ENCODE data around the gene WDR90. TPM values are rescaled to one million over a fixed set of nuclear protein-coding genes. Genes with fewer than 3 reads are reported as not detected.

Gene WDR90
- total RNA-seq, 4 donors from 2014 or later, result 29.8 to 154 (median 73.6) TPM

DNA sequence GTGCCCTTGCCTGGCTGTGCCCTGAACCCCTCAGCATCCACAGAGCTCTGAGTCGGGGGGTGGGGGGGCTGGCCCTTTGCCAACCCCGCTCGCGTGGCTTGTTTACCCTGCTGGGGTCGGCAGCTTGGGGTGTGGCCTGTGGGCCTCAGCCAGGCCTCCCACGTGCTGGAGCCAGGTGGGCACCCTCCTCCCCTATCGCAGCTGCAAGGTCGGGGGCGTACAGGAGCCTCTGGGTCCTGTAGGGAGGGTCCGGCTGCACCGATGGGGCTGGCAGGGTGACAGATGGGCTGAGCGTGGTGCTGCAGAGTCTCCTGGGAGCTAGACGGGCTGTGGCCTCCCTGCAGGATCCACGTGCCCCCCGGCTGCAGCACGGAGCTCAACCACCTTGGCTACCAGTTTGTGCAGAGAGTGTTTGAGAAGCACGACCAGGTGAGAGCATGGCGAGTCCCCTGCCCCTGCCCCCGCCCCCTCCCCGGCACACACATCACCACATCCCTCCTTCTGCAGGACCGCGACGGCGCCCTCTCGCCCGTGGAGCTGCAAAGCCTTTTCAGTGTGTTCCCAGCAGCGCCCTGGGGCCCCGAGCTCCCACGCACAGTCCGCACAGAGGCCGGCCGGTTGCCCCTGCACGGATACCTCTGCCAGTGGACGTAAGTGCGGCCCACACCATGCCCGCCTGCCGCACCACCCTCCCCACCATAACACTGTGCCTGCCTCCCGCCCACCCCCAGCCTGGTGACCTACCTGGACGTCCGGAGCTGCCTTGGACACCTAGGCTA lies 22.4 kb downstream of the WDR90 start:
- no peak overlapping the region for H3K27ac ChIP-seq
- H3K4me3 ChIP-seq, result no peak overlapping the region
- H3K9me3 ChIP-seq, result no peaks in the 10 kb centered on the region
- no peak for TF ChIP-seq POLR2A (IDR thresholded peaks at IDR 0.05)
- TF ChIP-seq, protein P1, sequence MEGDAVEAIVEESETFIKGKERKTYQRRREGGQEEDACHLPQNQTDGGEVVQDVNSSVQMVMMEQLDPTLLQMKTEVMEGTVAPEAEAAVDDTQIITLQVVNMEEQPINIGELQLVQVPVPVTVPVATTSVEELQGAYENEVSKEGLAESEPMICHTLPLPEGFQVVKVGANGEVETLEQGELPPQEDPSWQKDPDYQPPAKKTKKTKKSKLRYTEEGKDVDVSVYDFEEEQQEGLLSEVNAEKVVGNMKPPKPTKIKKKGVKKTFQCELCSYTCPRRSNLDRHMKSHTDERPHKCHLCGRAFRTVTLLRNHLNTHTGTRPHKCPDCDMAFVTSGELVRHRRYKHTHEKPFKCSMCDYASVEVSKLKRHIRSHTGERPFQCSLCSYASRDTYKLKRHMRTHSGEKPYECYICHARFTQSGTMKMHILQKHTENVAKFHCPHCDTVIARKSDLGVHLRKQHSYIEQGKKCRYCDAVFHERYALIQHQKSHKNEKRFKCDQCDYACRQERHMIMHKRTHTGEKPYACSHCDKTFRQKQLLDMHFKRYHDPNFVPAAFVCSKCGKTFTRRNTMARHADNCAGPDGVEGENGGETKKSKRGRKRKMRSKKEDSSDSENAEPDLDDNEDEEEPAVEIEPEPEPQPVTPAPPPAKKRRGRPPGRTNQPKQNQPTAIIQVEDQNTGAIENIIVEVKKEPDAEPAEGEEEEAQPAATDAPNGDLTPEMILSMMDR (IDR thresholded peaks at IDR 0.05), result no peak
- H3K27me3 ChIP-seq, result no peaks in the 10 kb centered on the region
- DNase-seq, result no peak
- peaks cover 12 to 39% (median 23%) of the 10 kb centered on the region in 4 donors for H3K4me1 ChIP-seq
- H3K36me3 ChIP-seq, result peaks cover 0 to 50% (median 0%) of the 10 kb centered on the region in 3 donors

DNA sequence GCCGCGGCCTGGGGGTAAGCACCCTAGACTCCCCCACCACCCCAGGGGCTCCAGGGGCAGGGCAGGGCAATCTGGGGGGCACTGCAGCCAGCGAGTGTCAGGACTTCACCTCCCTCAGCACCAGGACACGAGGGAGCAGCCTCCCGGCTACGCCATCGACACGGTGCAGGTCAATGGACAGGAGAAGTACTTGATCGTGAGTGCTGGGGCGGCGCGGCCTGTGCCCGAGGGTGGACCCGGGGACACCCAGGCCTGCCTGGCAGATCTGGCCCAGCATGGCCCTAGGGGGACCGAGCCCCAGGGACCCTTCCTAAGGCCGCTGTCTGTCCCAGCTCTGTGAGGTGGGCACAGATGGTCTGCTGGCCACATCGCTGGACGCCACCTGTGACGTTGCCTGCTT lies 23.2 kb downstream of the WDR90 start:
- no peak for DNase-seq
- Histone ChIP-seq H3K9me3 (no peaks in the 10 kb centered on the region), H3K36me3 (peaks cover 0 to 50% (median 0%) of the 10 kb centered on the region in 3 donors), H3K27me3 (no peaks in the 10 kb centered on the region), H3K4me3 (no peak overlapping the region), H3K27ac (no peak overlapping the region), H3K4me1 (peaks cover 13 to 43% (median 23%) of the 10 kb centered on the region in 4 donors)
- TF ChIP-seq POLR2A (IDR thresholded peaks at IDR 0.05), result no peak
- TF ChIP-seq, protein P1 (IDR thresholded peaks at IDR 0.05), result no peak

DNA sequence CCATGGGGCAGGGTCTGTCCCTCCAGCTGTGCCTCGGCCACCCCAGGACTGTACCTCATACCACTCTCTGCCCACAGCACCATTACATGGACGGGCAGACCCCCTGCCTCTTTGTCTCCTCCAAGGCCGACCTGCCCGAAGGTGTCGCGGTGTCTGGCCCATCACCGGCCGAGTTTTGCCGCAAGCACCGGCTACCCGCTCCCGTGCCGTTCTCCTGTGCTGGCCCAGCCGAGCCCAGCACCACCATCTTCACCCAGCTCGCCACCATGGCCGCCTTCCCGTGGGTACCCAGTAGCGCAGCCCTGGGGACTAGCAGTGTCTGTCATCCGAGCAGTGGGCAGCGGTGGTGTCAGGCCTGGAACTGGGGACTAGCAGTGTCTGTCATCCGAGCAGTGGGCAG lies 23.7 kb downstream of the WDR90 start:
- H3K4me3 ChIP-seq, result no peak overlapping the region
- H3K36me3 ChIP-seq, result peaks cover 0 to 50% (median 0%) of the 10 kb centered on the region in 3 donors
- no peak for DNase-seq
- no peak overlapping the region for H3K27ac ChIP-seq
- H3K4me1 ChIP-seq, result peaks cover 13 to 43% (median 22%) of the 10 kb centered on the region in 4 donors
- no peak for TF ChIP-seq POLR2A (IDR thresholded peaks at IDR 0.05)
- TF ChIP-seq, protein P1 (IDR thresholded peaks at IDR 0.05), result no peak
- no peaks in the 10 kb centered on the region for H3K27me3 ChIP-seq
- no peaks in the 10 kb centered on the region for H3K9me3 ChIP-seq

DNA sequence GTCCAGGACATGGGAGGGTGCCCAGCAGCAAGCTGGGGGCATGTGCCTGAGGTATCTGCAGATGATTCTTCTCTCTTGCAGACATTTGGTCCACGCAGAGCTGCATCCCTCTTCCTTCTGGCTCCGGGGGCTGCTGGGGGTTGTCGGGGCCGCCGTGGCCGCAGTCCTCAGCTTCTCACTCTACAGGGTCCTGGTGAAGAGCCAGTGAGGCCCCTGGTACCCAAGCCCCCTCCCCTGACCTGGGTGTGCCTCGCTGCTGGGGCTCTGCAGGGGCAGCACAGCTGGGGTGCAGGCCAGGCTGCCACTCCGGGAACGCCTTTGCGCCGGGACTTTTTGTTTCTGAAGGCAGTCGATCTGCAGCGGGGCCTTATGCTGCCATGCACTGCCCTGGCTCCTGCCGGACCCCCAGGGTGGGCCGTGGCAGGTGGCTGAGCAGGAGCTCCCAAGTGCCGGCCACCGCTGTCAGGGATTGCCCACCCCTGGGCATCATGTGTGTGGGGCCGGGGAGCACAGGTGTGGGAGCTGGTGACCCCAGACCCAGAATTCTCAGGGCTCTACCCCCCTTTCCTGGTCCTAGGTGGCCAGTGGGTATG lies 24.3 kb downstream of the WDR90 start:
- H3K4me1 ChIP-seq, result peaks cover 13 to 43% (median 23%) of the 10 kb centered on the region in 4 donors
- no peak for TF ChIP-seq POLR2A (IDR thresholded peaks at IDR 0.05)
- H3K36me3 ChIP-seq, result peaks cover 0 to 50% (median 0%) of the 10 kb centered on the region in 3 donors
- H3K27ac ChIP-seq, result no peak overlapping the region
- no peaks in the 10 kb centered on the region for H3K27me3 ChIP-seq
- no peak for DNase-seq
- no peaks in the 10 kb centered on the region for H3K9me3 ChIP-seq
- no peak overlapping the region for H3K4me3 ChIP-seq

DNA sequence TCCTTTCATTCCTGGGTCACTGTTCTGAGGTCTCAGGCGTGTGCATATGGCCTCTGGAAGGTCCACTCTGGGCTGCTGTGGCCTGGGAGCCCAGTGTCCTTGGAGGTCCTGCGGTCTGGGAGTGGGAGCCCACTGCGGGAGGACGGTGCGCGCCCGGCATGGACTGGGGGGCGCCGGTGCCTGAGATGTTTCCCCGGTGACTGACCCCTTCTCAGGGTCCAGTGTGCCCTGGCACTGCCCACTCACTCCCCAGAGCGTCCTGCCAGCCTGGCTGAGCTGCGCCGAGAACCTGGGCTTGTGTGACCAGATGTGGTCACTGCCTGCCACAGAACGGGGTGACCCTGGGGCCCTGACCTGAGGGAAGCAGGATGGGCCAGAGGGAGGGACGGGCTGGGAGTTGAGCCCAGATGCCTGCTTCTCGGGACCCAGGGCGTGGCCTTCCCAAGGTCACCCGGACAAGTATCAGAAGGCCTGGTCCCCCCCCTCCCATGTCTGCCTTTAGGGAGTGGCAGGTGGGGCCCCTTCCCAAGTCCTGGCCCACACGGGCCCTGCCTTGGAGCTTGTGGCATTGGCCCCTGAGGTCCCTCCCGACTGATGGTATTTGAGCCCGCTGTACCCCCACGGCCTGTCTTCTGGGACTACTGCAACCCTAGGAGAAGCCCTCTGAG lies 25.2 kb downstream of the WDR90 start:
- peaks cover 0 to 49% (median 0%) of the 10 kb centered on the region in 3 donors for H3K36me3 ChIP-seq
- DNase-seq, result no peak
- H3K4me3 ChIP-seq, result no peak overlapping the region
- H3K27me3 ChIP-seq, result no peaks in the 10 kb centered on the region
- no peaks in the 10 kb centered on the region for H3K9me3 ChIP-seq
- H3K27ac ChIP-seq, result no peak overlapping the region
- H3K4me1 ChIP-seq, result peaks cover 12 to 37% (median 22%) of the 10 kb centered on the region in 4 donors
- TF ChIP-seq, protein P1 (IDR thresholded peaks at IDR 0.05), result no peak
- TF ChIP-seq POLR2A (IDR thresholded peaks at IDR 0.05), result no peak
